ENCODE measurements around the gene TRIP13. TPM values are rescaled to one million over a fixed set of nuclear protein-coding genes. Genes with fewer than 3 reads are reported as not detected.
"Not testable (repeated sequence)": the region's sequence is repeated elsewhere in the genome, so short reads cannot be mapped to it uniquely, and the experiment has no call there.

Gene TRIP13
- total RNA-seq, 1 donor from 2014 or later = 11.9 TPM

DNA sequence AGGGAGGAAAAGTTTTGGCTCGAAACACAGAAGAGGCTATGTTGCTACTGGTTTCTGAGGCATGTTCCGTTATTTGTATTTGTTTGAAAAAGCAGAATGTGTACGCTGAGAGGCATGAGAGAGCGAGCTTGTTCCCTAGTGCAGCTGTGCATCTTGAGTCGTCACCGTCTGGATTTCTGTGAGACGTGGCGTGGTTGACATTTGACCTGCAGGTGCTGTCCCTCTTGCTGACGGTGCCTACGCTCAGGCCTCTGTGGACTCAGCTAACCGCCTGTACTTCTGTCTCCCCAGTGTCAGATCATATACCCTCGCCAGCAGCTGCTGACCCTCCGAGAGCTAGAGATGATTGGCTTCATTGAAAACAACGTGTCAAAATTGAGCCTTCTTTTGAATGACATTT lies 21.5 kb downstream of the TRIP13 start:
- Mint-ChIP-seq H3K4me3 (ENCODE audit: low read depth) (no peak overlapping the region), H3K27ac (no peak overlapping the region), H3K36me3 (ENCODE audit: insufficient read depth) (peaks cover 13% of the 10 kb centered on the region), H3K4me1 (ENCODE audit: low read depth) (peaks cover 8% of the 10 kb centered on the region), H3K27me3 (no peaks in the 10 kb centered on the region), H3K9me3 (ENCODE audit: low read depth) (no peaks in the 10 kb centered on the region)
- TF ChIP-seq, protein P1, sequence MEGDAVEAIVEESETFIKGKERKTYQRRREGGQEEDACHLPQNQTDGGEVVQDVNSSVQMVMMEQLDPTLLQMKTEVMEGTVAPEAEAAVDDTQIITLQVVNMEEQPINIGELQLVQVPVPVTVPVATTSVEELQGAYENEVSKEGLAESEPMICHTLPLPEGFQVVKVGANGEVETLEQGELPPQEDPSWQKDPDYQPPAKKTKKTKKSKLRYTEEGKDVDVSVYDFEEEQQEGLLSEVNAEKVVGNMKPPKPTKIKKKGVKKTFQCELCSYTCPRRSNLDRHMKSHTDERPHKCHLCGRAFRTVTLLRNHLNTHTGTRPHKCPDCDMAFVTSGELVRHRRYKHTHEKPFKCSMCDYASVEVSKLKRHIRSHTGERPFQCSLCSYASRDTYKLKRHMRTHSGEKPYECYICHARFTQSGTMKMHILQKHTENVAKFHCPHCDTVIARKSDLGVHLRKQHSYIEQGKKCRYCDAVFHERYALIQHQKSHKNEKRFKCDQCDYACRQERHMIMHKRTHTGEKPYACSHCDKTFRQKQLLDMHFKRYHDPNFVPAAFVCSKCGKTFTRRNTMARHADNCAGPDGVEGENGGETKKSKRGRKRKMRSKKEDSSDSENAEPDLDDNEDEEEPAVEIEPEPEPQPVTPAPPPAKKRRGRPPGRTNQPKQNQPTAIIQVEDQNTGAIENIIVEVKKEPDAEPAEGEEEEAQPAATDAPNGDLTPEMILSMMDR (IDR thresholded peaks at IDR 0.05; ENCODE audit: unreplicated experiment) = no peak
- no peak for DNase-seq (ENCODE audit: low spot score, unreplicated experiment)

DNA sequence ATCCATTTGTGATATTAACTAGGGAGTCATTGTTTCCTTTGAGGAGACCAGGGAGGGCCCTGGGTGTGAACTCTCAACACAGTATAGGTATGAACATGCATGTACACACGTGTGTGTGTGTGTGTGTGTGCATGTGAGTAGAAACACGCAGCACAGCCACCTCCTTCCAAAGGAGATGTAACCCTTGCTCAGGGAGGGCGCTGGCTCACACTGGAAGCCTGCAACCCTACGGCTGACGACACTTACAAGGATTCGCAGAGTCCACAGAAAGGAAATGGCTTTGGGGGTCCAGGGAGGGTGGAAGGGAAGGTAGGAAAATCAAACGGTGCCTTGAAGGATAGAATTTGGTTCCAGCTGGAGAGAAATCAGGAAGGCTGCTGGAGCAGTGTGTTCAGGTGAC lies 21.9 kb downstream of the TRIP13 start:
- no peaks in the 10 kb centered on the region for H3K27me3 Mint-ChIP-seq
- H3K36me3 Mint-ChIP-seq (ENCODE audit: insufficient read depth) = peaks cover 11% of the 10 kb centered on the region
- H3K4me1 Mint-ChIP-seq (ENCODE audit: low read depth) = peaks cover 10% of the 10 kb centered on the region
- TF ChIP-seq, protein P1 (IDR thresholded peaks at IDR 0.05; ENCODE audit: unreplicated experiment) = no peak
- H3K9me3 Mint-ChIP-seq (ENCODE audit: low read depth) = no peaks in the 10 kb centered on the region
- H3K27ac Mint-ChIP-seq = peak overlapping the region; percentile 17
- no peak for DNase-seq (ENCODE audit: low spot score, unreplicated experiment)
- no peak overlapping the region for H3K4me3 Mint-ChIP-seq (ENCODE audit: low read depth)

DNA sequence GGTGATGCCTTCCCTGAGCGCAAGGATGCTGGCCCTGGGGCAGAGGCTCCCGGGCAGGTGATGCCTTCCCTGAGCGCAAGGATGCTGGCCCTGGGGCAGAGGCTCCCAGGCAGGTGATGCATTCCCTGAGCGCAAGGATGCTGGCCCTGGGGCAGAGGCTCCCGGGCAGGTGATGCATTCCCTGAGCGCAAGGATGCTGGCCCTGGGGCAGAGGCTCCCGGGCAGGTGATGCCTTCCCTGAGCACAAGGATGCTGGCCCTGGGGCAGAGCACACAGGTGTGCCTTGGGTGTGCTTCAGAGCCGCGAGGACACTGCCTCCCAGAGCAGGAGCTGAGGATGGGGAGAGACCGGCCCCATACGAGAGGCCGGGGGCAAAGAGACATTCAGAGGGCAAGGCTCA lies 22.7 kb downstream of the TRIP13 start:
- Mint-ChIP-seq H3K4me1 (ENCODE audit: low read depth) (peaks cover 15% of the 10 kb centered on the region), H3K36me3 (ENCODE audit: insufficient read depth) (peaks cover 11% of the 10 kb centered on the region)
- H3K4me3 Mint-ChIP-seq (ENCODE audit: low read depth); H3K9me3 Mint-ChIP-seq (ENCODE audit: low read depth); H3K27ac Mint-ChIP-seq; DNase-seq (ENCODE audit: low spot score, unreplicated experiment); H3K27me3 Mint-ChIP-seq: not testable (repeated sequence)

DNA sequence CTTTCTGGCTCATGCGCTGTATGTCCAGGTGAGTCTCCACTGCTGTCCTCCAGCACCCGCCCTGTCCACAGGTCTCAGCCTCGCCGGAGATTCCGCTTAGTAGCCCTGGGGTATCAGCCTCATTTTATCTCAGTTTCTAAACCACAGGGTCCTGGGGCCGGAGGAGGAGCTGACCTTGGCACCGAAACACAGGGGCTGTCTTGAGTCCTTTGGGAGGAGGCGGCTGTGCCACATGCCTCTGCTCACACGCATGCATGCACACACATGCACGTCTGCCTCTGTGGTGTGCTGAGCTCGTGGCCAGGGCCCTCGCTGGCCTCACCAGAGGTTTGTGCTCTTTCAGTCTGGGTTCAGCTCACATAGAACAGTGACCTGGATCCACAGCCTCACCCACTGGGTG lies 23.3 kb downstream of the TRIP13 start:
- Mint-ChIP-seq H3K9me3 (ENCODE audit: low read depth) (no peaks in the 10 kb centered on the region), H3K4me1 (ENCODE audit: low read depth) (peaks cover 18% of the 10 kb centered on the region), H3K4me3 (ENCODE audit: low read depth) (no peak overlapping the region), H3K36me3 (ENCODE audit: insufficient read depth) (peaks cover 11% of the 10 kb centered on the region), H3K27me3 (no peaks in the 10 kb centered on the region), H3K27ac (no peak overlapping the region)
- DNase-seq (ENCODE audit: low spot score, unreplicated experiment) = no peak
- TF ChIP-seq, protein P1 (IDR thresholded peaks at IDR 0.05; ENCODE audit: unreplicated experiment) = no peak

DNA sequence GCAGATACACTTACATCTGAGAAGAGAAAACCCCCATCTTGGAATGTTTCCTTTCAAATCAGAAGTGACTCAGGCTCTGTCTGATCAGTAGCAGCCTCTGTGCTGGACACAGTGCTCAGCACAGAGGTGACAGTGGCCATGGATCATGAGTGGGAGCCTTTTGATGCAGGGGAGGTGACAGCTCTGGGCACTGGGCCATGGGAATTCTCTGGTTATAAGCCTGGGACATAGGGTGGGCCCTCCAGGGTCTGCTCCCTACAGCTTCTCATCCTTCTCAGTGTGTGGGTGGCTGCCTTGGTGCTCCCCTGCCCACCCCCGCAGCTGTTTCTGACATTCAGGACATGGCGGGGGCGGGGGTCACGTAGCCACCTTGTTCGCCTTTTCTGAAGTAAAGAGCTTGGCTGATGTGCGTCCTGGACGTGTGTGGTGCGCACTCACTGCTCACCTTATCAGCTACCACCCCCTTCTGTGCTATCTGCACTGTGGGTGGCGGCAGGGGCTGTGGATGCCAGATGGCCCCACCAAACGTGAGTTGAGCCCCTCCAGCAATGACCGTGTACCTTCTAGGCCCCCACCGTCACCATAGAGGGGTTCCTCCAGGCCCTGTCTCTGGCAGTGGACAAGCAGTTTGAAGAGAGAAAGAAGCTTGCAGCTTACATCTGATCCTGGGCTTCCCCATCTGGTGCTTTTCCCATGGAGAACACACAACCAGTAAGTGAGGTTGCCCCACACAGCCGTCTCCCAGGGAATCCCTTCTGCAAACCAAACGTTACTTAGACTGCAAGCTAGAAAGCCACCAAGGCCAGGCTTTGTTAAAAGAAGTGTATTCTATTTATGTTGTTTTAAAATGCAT lies 24.0 kb downstream of the TRIP13 start:
- no peak overlapping the region for H3K27ac Mint-ChIP-seq
- H3K27me3 Mint-ChIP-seq = no peaks in the 10 kb centered on the region
- TF ChIP-seq, protein P1 (IDR thresholded peaks at IDR 0.05; ENCODE audit: unreplicated experiment) = no peak
- peaks cover 18% of the 10 kb centered on the region for H3K4me1 Mint-ChIP-seq (ENCODE audit: low read depth)
- H3K36me3 Mint-ChIP-seq (ENCODE audit: insufficient read depth) = peaks cover 11% of the 10 kb centered on the region
- no peak for DNase-seq (ENCODE audit: low spot score, unreplicated experiment)
- no peaks in the 10 kb centered on the region for H3K9me3 Mint-ChIP-seq (ENCODE audit: low read depth)
- H3K4me3 Mint-ChIP-seq (ENCODE audit: low read depth) = no peak overlapping the region

DNA sequence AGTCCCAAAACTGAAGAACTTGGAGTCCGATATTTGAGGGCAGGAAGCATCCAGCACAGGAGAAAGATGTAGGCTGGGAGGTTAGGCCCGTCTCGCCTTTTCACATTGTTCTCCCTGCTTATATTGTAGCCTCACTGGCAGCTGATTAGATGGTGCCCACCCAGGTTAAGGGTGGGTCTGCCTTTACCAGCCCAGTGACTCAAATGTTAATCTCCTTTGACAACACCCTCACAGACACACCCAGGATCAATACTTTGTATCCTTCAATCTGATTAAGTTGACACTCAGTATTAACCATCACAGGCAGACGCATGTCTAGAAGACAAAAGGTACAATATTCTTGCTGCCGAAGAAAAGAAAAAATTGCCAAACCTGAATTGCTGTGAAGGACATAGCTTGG lies 26.0 kb downstream of the TRIP13 start:
- DNase-seq (ENCODE audit: low spot score, unreplicated experiment); H3K9me3 Mint-ChIP-seq (ENCODE audit: low read depth); H3K27ac Mint-ChIP-seq; H3K36me3 Mint-ChIP-seq (ENCODE audit: insufficient read depth); H3K27me3 Mint-ChIP-seq; H3K4me3 Mint-ChIP-seq (ENCODE audit: low read depth): not testable (repeated sequence)
- peaks cover 18% of the 10 kb centered on the region for H3K4me1 Mint-ChIP-seq (ENCODE audit: low read depth)

Data from progenitor cell of endocrine pancreas (in vitro differentiated cells).